HG02852 (cell line): ENCODE results near the gene ALK.

Source experiments
- ATAC-seq: cut with Tn5 transposase; IDR thresholded peaks from one replicate; pipeline ENCODE4 v1.9.1; 2021; ENCODE audit warnings: mild to moderate bottlenecking, moderate library complexity; ENCODE audit not compliant: unreplicated experiment

The ALK gene

DNA sequence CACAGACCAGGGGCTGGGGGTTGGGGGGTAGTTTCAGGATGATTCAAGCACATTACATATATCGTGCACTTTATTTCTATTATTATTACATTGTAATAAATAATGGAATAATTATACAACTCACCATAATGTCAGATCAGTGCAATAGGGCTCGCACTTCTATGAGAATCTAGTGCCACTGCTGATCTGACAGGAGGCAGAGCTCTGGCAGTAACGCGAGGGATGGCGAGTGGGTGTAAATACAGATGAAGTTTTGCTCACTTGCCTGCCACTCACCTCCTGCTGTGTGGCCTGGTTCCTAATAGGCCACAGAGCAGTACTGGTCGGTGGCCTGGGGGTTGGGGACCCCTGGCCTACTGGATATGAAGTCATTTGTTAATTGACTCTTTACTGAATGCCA, 615.6 kb downstream of the ALK start:
- no peak for ATAC-seq

DNA sequence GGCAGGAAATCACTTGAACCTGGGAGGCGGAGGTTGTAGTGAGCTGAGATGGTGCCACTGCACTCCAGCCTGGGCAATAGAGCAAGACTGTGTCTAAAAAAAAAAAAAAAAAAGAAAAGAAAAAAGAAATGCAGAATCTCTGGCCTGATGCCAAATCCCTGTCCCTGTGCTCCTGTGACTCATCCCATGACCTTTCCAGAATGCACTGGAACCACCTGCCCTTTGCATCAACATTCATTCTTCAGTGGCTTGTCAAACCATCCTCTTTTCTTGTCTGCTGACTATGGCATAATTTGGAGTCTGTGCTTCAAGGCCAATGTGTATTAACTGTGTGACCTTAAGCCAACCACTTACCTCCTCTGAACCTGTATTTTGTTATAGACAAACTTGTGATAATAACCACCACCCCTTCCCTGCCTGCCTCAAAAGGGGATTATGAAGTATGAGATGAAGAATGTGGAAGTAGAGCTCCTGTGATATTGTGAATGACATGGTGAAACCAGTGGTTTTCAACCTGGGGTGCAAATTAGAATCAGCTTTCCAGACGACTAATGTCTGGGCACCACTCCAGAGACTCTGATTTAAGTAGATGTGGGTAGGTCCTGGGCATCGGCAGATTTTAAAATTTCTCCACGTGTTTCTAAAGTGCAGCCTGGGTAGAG, 616.9 kb downstream of the ALK start:
- no peak for ATAC-seq

DNA sequence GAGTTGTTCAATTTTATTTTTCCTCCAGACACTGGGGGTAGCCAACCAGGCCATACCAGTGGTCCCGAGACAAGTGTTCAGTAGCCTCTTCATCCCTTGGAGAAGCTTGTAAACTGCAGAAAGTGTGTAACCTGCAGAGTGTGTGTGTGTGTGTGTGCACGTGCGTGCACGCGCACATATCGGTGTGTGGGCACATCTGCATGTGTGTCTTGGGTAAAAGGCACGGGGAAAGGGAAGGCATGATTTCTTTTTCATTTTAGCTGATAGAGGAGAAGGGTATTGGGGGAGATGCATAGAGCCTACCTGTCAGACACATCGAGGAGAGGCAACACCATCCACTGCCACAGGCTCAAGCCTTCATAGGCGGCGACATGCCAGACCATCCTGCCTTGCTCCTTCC, 624.8 kb downstream of the ALK start:
- ATAC-seq, result no peak

DNA sequence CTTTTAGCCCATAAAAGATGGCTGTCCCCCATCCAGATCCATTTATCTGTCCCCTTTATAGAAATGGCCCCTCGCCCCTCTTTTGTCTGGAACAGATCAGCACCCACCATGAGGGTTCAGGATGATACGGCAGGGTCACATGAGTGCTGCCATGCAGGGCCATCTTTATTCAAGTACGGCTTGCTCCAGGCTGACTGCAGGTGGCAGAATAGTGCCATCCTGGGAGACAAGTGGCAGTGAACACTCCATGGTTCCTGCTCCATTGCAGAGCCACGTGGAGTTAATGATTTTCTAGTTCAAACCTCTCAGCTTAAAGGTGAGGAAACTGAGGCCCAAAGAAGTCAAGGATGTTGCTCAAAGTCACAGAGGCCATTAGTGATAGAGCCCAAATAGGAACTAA, 625.5 kb downstream of the ALK start:
- ATAC-seq, result no peak

DNA sequence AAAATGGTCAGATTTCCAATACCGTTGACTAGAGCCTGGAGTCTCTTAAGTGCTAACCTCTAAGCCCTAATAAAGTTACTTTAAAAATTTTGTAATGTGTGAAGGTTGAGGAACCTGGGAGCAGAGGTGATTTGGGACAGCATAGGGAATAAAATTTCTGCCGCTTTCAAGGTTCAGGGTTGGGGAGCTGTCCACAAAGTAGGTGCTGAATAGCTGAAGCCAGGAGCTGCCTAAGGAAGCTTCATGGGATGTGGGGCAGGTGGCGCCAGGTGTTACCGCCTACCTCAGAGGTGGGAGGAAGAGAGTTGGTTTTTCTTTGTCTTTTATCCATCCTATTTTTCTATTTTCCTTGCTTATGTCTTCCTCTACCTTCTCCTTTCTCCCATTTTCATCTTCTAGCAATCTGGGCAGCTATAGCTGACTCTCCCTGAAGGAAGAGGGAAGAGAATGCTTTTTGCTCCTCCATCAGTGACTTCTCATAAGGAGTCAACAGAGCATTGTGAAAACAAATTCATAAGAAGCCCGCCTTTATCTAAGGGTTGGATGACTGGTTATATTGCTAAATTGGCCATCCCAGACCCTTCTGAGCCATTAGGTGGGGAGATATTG, 627.5 kb downstream of the ALK start:
- ATAC-seq, result no peak

DNA sequence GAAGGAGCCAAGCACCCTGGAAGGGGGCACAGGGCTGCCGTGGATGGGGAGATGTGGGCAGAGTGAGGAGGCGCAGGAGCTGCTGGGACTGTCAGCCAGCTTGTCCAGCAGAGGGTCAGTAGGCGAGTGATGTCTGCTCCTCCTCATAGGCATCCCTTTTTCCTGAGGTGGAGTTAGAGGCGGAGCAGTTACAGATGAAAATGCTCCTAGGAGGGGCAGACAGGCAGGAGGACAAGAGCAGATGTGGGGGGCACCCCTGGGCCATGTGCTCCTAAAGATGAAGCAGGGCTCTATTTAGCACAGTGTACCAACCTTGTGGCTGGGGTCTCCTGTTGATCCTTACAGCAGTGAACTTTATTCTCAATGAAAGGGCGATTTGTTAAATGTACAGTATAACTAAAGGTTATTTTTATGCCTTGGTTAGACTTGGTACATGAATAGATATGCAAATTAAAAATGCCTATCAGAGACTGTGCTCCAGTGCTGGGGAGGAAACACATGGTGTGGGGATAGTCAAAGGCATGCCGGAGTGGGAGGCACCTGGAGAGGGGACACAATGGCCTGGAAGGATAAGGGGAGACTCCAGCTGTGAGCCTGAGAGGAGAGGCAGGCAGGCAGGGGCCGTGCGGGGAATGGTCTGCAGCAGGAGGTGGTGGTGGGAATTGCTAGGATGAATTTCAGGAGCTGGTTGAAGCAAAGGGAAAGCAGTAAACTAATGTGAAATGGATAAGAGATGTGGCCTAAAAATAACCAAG, 630.9 kb downstream of the ALK start:
- ATAC-seq, result no peak

DNA sequence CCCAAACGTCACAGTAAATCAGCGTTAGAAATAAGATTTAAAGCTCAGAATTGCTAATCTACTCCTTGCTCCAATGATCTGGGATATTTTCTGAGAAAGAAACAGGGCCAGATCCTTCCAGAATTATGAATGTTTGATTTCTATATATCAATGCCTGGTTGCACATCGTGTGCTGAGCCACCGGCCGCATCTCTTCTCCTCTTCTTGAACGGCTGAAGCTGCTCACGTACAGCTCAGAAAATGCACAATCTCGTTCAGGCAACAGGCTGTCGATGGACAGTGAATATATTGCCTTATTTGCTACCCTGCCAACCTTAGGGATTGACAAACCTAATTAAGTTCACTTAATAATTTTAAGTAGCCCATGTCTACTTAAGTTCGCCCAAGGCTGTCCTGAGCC, 636.7 kb downstream of the ALK start:
- no peak for ATAC-seq

DNA sequence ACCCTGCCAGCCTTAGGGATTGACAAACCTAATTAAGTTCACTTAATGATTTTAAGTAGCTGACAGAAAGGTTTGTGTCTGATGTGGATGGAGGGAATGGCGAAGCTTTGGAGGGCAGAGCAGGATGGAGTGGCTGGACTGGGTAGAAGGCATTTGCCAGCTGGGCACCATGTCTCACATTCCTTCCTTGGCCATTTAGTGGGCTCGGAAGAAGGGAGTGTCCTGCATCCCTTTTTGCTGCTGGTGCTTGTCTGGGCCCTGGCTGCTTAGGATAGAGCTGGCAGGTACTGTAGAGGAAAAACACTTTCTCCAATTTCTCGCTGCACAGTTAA, 639.5 kb downstream of the ALK start:
- ATAC-seq, result no peak

DNA sequence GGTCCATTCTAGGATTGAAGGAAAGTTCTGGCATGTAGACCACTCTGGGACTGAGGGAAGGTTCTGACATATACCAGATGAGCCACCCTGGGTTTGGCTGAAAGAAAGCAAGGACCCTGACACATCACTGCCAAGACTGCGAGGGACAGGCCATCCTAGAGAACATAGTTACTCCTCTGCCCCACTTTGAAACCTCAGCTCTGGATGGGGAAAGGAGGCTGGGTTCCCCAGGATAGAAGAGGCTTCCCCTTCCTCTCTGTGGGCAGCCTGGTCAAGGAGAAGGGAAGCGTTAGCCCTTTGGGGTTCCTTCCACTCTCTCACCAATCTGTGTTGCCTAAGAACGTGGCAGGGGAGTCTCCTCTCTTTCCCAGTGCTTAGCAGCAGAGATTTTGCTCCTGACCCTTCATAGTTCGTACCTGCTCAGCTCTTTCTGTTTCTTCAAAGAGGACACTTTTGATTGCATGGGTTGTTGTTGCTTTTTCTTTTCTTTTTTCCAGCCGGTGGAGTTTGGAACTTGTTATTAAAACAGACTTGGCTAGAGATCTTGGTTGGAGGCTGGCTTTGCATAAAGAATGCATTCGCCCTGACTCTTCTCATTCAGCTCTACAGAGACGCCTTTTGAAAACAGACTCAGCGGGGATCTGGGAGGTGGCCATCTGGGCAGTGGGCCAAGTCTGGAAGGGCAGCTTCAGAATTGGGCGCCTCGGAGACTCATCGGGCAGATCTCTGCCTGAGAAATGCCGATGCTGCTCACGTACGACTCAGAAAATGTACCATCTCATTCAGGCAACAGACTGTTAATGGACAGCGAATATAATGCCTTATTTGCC, 640.1 kb downstream of the ALK start:
- ATAC-seq, result no peak

DNA sequence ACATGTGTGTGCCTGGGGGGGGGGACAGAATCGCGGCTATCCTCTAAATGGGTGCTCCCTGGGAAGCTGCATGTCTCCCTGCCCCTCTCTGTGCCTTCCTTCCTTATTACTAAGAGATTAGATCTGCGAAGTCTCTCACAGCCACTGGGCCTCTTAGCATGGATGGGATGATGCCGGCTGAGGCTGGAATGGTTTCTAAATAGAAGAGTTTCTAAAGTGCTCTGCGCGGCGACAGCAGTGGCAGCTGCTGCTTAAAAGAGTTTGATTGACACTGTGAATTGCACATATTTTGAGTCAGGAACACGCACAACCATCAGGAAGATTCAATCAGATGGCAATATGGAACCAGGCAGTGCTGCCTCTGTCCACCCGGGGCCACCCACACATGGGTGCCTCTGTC, 642.4 kb downstream of the ALK start:
- ATAC-seq, result no peak

DNA sequence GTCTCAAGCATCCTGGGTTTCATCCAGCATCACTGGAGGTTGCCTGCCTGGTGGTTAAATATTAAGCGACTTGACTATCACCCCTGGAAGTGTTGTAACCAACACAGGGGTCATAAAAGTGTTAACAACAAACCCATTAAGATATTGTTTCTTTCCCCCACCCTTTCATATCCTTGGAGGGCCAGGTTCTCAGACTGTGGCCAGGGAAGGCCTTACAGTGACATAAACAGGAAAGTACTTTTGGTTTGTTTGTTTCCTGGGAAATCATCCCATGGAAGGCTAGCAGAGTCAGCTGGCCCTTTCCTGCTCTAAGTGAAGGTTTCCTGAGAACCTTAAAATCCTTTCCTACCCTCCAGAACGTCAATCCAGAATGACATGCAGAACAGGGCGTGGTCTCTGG, 645.2 kb downstream of the ALK start:
- no peak for ATAC-seq

DNA sequence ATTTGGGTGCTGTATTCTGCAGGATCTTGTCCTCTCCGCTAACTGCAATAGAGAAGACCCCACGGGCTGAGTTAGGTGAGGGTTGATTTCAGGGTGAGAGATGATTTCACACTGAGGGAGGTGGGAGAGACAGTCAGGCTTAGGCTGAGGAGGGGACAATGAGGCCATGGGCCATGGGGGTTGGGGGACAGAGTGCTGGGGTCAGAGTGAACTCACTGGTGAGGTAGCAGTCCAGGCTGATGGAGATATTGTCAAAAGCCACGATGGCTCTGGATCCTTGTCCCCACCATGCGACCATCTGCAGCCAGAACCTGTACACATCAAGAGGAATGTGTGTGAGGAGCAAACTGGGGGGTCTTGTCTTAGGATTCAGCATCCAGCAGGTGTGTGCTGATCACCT, 646.2 kb downstream of the ALK start:
- no peak for ATAC-seq

DNA sequence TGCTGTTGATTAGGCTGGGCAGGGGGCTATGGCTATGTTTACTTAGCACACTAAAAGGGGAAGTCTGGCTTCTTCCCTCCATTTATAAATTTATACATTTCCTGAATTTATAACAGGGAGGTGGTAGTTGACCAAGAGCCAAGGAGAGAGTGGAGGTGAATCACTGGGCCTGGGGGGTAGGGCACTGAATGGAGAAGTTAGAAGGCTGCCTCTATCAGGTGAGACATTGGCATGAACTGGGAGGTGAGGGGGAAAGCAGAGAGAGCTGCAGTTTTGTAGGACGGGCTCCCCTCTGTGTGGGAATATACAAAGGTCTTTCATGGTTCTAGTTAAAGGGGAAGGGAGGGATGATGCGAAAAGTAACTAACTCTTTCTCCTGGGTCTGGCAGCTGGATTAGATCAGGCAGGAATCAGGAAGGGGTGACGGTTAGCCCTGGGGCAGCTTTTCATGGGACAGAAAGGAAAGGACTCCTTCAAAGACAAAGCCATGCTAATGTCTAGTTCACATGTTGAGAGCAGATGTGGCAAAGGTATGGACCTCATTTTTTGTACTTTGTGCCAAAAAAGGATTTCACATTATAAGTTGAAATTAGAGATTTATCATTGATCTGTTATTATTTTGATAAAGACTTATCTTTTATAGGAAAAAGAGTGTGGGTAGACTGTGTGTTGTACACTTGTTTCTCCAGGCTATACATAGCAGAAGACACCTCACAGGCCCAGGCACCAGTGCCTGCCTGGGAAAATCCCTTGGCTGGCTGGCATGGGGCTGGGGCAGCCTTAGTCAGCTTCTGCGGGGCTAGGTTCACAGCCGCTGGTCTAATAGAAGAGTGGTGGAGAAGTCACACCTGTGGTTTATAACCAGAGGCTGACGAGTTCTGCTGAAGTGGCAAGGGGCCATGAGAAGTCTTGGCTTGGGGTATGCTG, 647.4 kb downstream of the ALK start:
- no peak for ATAC-seq

DNA sequence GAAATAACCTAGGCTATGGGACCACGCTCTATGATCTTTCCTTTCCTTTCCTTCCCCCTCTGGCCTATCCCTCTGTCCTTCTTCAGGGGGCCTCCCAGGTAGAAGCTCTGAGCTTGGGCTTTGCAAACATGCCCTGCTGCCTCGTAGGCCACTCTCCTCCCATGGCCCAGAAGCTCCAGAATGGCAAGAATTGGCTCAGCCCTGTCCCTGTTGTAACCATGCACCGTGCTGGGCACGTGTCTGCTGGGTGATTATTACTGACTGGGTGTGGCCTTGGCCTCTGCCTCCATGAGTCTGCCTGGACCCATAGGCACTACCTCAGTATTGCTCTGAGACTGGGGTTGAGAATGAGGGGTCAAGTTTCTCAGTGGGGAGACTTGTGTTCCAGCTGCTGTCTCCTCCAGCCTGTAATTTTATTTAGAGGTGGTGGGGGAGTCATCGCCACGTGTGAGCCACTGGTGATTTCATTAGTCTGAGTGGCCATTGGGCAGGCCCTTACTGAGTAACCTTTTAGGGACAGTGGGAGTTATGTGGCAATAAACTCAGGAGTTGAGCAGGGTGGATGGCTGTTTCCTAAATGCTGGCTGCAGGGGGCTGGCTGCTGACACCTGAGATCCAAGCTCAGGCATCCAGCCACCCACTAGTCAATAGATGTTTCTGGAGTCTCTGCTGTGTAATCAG, 648.2 kb downstream of the ALK start:
- no peak for ATAC-seq

DNA sequence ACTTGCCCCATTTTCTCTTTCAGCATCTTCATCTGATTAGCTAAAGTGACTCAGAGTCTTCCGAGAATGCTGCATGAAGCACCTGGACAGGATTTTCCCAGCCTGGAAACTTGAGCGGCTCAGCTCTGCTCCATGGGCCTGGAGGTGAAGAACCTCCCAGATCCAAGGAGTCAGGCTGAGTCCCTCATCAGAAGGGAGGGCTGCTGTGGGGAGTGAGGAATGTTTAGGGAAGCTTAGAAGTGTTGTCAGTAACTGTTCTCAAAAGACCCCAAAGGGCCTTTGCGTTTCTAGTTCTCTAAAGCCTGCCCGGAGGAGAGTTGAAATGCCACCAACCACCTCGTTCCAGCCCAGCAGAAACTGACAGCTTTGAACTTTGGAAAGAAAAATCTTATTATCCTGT, 649.1 kb downstream of the ALK start:
- ATAC-seq, result no peak

DNA sequence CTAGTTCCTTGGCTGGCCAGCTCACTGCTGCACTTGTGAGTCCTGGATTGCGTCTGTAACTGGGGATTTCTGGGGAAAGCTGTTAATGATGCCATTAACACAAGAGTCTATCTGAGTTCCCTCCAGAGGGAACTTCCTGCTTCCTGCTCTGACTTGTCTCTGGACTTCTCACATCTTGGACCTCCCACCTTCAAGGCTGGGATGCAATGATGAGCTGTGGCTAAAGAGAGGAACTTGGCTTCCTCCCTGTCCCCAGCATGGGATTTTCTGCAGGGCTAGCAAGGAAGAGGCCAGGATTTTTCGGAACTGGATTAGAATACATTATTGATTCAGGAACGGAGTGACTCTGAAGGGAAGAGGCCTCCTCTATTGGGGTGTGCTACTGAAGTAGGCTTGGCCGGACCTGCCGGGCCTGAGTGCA, 650.7 kb downstream of the ALK start:
- no peak for ATAC-seq

DNA sequence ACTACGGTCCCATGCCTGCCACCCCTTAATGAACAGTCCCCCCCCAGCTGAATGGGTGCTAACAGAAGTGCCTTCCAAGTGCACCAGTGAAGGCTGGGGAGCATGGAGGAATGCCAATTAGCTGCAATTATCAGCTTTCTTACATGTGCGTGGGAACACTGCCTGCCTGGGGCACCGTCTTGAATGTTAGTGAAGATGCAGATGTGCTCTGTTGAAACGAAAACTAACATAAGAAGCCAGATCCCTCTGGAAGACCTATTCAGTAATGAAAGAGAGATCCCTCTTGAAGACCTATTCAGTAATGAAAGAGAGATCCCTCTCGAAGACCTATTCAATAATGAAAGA, 651.6 kb downstream of the ALK start:
- ATAC-seq, result no peak

DNA sequence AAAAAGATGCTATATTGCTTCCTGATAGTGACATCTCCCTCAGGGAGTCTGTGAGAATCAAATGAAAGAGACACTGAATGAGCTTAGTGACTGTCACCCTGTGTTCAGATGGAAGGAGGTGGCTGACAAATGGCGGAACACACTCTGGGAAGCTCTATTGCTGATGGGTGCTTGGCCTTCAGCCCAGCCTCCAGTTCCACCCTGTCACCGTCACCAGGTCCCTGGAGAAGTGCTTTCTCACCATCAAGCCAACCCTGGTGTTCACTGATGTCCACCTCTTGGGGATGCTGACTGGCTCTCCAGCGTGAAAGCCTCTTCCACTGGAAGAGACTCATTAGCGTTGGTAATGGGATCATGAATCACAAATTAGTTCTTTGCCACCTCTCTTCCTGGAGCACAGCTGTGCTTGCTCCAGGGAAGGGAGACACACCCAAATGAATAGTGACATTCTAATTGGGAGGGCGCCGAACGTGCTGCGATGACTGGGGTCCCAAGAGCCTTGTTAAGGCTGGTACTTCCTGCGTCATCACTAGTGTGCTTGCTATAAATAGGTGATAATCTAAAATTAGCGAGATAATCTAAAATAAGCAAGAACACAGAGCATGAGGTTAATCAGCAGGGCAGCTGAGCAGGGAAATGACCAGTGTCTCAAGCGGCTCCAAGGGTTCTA, 652.2 kb downstream of the ALK start:
- ATAC-seq, result no peak

DNA sequence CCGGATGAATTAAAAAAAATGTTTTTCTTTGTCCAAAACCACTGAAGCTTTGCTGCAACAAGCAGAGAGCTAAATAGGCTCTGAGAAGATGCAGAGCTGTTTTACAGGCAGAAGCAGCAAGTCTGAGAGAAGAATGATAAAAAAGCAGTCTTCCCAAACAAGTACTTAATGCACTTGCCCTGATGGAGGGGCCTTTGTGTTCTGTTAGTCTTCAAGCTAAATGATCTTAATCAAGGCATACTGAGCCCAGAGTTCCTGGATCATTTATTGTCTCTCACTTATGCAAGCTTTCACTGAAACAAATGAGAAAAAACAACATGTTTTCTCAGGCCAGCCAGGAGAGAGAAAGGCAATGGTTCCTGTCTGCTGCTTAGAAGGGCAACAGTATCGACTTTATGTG, 653.7 kb downstream of the ALK start:
- ATAC-seq, result no peak

DNA sequence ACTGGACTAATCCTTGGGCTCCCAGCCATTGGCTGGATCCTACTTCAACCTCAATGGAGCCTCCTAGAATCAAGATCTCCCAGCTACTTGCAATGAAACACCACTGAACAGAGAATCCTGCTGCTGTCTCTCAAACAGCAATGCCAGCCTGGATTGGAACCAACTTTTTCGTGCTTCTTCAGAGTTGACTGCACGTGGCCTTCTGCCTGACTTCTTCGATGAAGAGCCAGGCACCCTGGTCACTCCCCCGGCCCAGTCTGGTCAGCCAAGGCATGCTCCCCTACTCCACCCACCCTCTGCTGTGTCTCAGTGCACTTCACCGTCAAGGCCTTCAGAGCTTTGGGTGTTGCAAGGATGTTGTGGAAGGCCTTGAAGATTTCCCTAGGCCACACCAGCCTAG, 657.5 kb downstream of the ALK start:
- no peak for ATAC-seq
